Measurements from ENCODE around the gene CBX3. TPM values are rescaled to one million over a fixed set of nuclear protein-coding genes. Genes with fewer than 3 reads are reported as not detected.
"Not testable (repeated sequence)": the region's sequence is repeated elsewhere in the genome, so short reads cannot be mapped to it uniquely, and the experiment has no call there.

CBX3 gene
- total RNA-seq, 2 donors from 2014 or later = 53.7 to 64.2 TPM

DNA sequence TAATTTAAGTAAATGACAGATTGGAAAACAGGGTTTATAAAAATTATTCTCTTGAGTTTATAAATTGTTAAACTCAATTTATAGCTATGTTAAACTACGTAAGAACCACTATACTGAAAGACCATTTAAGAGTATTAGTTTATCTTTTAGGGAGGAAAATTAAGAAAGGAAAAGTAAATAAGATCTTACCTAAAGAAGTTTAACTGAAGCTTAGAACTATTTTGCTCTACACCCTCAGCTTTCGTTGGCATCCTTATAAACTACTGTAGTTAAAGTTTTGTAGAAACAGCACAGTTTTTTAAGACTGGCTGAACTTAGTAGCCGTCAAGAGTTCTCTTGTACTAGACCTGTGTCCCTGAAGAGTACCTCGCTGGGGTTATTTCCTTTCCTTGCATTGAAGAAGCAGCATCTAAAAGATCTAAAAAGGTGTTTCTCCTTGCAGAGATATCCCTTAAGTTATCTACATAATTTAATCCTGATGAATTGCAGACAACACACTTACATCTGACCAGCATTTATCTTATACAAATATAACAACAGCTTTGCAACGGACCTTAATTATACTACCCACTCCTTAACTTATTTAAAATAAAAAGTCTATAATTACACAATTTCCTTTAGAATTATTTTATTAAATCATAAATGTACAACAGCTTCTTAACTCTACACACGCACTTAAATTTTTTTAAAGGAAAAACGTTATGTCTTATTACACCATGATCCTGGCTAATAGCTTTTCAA lies 10.1 kb upstream of the CBX3 start:
- Histone ChIP-seq H3K4me3 (no peak overlapping the region), H3K27ac (no peak overlapping the region), H3K36me3 (peaks cover 75% of the 10 kb centered on the region), H3K4me1 (ENCODE audit: control insufficient read depth in 1 of 2, low read depth in 2 of 2) (peaks cover 43 to 46% of the 10 kb centered on the region in 2 donors), H3K27me3 (replicated peaks; ENCODE audit: insufficient read depth) (no peaks in the 10 kb centered on the region), H3K9me3 (no peaks in the 10 kb centered on the region)
- DNase-seq (ENCODE audit: low spot score) (no peak), ATAC-seq (ENCODE audit: insufficient number of reproducible peaks, low FRiP score, low read depth) (no peak)
- TF ChIP-seq, protein P1, sequence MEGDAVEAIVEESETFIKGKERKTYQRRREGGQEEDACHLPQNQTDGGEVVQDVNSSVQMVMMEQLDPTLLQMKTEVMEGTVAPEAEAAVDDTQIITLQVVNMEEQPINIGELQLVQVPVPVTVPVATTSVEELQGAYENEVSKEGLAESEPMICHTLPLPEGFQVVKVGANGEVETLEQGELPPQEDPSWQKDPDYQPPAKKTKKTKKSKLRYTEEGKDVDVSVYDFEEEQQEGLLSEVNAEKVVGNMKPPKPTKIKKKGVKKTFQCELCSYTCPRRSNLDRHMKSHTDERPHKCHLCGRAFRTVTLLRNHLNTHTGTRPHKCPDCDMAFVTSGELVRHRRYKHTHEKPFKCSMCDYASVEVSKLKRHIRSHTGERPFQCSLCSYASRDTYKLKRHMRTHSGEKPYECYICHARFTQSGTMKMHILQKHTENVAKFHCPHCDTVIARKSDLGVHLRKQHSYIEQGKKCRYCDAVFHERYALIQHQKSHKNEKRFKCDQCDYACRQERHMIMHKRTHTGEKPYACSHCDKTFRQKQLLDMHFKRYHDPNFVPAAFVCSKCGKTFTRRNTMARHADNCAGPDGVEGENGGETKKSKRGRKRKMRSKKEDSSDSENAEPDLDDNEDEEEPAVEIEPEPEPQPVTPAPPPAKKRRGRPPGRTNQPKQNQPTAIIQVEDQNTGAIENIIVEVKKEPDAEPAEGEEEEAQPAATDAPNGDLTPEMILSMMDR (IDR thresholded peaks at IDR 0.05) = no peak

DNA sequence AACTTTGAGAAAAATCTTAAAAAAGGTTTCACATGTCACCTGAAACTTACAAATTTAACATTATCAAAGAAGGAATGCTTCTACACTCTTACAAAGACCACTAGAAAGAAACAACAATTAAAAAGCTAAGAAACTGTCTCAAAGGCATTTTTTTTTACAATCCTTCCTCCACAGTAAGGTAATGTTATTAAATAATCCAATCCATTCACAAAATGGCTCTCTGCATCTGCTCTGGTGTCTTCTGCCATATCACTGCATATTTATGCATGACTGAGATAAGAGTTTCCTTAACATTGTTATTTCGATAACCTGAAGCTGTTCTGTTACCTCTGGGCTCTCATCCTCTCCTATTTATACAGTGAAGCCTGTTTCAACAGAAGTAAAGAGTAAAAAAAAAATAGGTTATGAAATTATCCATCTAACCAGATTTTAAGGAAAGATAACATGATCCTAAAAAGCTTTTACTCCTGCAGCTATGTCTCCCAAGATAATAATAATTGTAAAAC lies 9.5 kb upstream of the CBX3 start:
- H3K27ac ChIP-seq = no peak overlapping the region
- H3K36me3 ChIP-seq = peaks cover 81% of the 10 kb centered on the region
- H3K4me3 ChIP-seq = no peak overlapping the region
- DNase-seq (ENCODE audit: low spot score) = no peak
- no peaks in the 10 kb centered on the region for H3K27me3 ChIP-seq (replicated peaks; ENCODE audit: insufficient read depth)
- peaks cover 49 to 53% of the 10 kb centered on the region in 2 donors for H3K4me1 ChIP-seq (ENCODE audit: control insufficient read depth in 1 of 2, low read depth in 2 of 2)
- ATAC-seq (ENCODE audit: insufficient number of reproducible peaks, low FRiP score, low read depth) = no peak
- TF ChIP-seq, protein P1 (IDR thresholded peaks at IDR 0.05) = no peak
- H3K9me3 ChIP-seq = no peaks in the 10 kb centered on the region

DNA sequence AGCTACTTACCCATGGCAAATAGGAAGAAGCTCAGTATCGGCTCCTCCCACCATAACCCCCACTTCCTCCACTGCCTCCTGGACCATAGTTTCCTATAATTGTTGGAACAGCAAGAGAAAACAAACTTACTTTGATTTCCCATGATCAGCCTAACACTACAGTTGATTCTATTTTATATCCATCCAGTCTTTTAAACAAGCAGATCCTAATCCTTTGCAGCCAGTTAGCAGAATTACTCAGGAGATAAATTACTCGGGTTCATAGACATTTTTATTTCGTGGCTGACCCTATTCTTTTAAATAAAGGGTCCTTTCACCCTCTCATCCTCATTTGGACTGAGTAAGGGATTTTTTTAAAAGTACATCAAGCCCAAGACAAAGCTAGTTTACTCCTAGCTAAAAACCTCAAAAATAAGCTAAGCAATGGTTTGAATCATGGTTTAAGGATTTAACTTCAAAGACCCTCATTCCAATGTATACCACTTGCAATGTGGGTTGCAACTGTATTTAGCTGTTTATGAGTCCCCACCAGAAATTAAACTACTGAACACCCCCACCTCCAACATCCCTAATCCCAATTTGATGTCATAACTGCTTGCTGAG lies 9.0 kb upstream of the CBX3 start:
- H3K36me3 ChIP-seq = peaks cover 84% of the 10 kb centered on the region
- no peak for DNase-seq (ENCODE audit: low spot score)
- H3K4me3 ChIP-seq = no peak overlapping the region
- H3K27ac ChIP-seq = no peak overlapping the region
- ATAC-seq (ENCODE audit: insufficient number of reproducible peaks, low FRiP score, low read depth) = no peak
- no peaks in the 10 kb centered on the region for H3K27me3 ChIP-seq (replicated peaks; ENCODE audit: insufficient read depth)
- no peaks in the 10 kb centered on the region for H3K9me3 ChIP-seq
- H3K4me1 ChIP-seq (ENCODE audit: control insufficient read depth in 1 of 2, low read depth in 2 of 2) = peaks cover 54 to 58% of the 10 kb centered on the region in 2 donors
- TF ChIP-seq, protein P1 (IDR thresholded peaks at IDR 0.05) = no peak

DNA sequence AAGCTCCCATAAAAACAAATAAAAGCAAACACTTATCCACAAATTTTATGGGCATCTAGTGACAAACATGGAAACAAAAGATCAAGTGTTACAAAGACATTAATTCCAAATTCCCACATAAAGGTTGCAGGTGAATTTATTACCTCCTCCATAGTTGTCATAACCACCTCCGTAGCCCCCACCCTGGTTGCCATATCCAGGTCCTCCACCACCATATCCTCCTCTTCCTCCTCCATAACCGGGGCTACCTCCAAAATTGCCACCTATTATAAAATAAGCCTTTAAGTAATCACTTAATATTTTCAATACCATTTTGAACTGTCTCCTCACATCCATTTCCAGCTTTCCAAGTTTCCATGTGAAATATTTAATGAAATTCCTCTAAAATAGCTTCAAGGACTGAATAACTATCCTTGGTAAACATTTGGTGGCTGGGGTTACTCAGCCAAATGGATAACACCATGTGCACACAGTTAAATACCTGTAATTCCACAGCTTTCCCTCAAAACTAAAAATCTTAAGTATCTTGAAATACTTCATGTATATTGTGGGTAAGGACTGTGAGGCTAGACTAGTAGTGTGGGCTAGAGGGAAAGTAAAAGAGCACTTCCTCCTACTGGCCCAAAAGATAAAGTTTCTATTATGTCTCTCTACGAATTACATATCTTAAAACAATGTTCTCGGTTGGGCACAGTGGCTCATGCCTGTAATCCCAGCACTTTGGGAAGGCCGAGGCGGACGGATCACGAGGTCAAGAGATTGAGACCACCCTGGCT lies 7.9 kb upstream of the CBX3 start:
- ATAC-seq (ENCODE audit: insufficient number of reproducible peaks, low FRiP score, low read depth) (no peak), DNase-seq (ENCODE audit: low spot score) (no peak)
- peak overlapping the region; percentile 7 for H3K4me3 ChIP-seq
- peaks cover 56 to 60% of the 10 kb centered on the region in 2 donors for H3K4me1 ChIP-seq (ENCODE audit: control insufficient read depth in 1 of 2, low read depth in 2 of 2)
- peaks cover 80% of the 10 kb centered on the region for H3K36me3 ChIP-seq
- TF ChIP-seq, protein P1 (IDR thresholded peaks at IDR 0.05) = no peak
- no peaks in the 10 kb centered on the region for H3K27me3 ChIP-seq (replicated peaks; ENCODE audit: insufficient read depth)
- no peak overlapping the region for H3K27ac ChIP-seq
- H3K9me3 ChIP-seq = no peaks in the 10 kb centered on the region

DNA sequence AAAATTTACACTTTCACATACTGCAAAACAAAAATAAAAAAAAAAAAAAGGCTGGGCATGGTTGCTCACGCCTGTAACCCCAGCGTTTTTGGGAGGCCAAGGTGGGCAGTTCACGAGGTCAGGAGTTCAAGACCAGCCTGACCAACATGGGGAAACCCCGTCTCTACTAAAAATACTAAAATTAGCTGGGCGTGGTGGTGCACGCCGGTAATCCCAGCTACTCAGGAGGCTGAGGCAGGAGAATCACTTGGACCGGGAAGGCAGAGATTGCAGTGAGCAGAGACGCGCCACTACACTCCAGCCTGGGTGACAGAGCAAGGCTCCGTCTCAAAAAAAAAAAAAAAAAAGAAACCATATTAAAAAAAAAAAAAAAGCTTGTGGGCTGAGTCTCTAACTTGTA lies 6.8 kb upstream of the CBX3 start:
- not testable (repeated sequence) for H3K27me3 ChIP-seq (replicated peaks; ENCODE audit: insufficient read depth); ATAC-seq (ENCODE audit: insufficient number of reproducible peaks, low FRiP score, low read depth); DNase-seq (ENCODE audit: low spot score); H3K9me3 ChIP-seq; H3K4me3 ChIP-seq; H3K27ac ChIP-seq
- H3K4me1 ChIP-seq (ENCODE audit: control insufficient read depth in 1 of 2, low read depth in 2 of 2) = peaks cover 56 to 60% of the 10 kb centered on the region in 2 donors
- peaks cover 69% of the 10 kb centered on the region for H3K36me3 ChIP-seq

Measured in thoracic aorta (tissue), 2 donors.